ENCODE results near the gene TMEM187. TPM values are rescaled to one million over a fixed set of nuclear protein-coding genes. Genes with fewer than 3 reads are reported as not detected.

Gene TMEM187
- total RNA-seq, 1 donor from 2014 or later: 4.3 TPM

DNA sequence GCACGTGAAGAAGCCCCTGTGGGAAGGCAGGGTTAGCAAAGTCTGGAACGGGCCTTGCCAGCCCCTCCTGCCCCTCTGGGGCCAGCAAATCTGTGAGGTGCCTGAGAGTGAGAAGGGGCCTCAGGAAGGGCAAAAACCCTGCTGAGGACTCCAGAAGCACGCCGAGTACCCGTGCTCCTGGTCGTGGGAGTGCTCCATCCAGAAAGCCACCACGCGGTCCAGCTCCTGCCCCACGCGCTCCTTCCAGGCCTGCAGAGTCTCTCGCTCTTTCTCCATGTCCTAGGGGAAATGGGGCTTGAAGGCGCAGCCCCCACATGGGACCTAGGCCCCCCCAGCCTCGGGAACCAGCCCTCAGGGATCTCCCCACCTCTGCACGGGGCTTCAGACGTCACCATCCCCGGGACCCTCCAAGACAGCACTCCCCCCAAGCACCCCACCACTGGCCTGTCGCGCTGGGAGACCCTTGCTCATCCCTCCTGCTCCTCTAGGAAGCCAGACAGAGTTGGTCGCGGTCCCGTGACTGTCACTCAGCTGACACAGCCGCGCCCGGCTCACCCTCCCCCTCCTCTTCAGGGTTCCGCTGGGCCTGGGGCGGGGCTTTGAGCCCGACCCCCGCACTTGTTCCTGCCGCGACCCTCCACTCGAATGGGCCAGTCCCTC lies 28.3 kb upstream of the TMEM187 start, which contains the start of gene RENBP:
RENBP (minus strand) TSS at position 504 of the 660 bp plus-strand sequence; CDS start at position 471, 33 bp downstream.
- H3K4me3 ChIP-seq (ENCODE audit: low read depth, low read length): peak within 1 kb of the TSS; percentile 56
- no peak for DNase-seq (ENCODE audit: low read depth)
- TF ChIP-seq, protein P1, sequence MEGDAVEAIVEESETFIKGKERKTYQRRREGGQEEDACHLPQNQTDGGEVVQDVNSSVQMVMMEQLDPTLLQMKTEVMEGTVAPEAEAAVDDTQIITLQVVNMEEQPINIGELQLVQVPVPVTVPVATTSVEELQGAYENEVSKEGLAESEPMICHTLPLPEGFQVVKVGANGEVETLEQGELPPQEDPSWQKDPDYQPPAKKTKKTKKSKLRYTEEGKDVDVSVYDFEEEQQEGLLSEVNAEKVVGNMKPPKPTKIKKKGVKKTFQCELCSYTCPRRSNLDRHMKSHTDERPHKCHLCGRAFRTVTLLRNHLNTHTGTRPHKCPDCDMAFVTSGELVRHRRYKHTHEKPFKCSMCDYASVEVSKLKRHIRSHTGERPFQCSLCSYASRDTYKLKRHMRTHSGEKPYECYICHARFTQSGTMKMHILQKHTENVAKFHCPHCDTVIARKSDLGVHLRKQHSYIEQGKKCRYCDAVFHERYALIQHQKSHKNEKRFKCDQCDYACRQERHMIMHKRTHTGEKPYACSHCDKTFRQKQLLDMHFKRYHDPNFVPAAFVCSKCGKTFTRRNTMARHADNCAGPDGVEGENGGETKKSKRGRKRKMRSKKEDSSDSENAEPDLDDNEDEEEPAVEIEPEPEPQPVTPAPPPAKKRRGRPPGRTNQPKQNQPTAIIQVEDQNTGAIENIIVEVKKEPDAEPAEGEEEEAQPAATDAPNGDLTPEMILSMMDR (conservative IDR thresholded peaks at IDR 0.05; ENCODE audit: low read depth, low read length): no peak

DNA sequence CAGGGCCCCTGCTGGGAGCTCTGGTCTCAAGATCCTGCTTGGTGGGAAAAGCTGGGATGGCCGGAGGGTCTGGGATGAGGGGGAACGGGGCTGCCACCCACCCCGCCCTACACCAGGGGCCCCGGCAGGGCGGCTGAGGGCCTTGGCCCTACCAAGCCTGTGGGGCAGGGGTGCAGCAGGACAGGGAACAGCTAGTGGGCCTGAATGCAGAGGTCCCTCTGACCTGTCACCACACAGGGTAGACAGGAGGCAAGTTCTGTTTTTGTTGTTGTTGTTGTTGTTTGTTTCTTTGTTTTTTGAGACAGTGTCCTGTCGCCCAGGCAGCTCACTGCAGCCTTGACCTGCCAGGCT lies 27.8 kb upstream of the TMEM187 start:
- DNase-seq (ENCODE audit: low read depth): no peak
- H3K4me3 ChIP-seq (ENCODE audit: low read depth, low read length): peak overlapping the region; percentile 56
- TF ChIP-seq, protein P1 (conservative IDR thresholded peaks at IDR 0.05; ENCODE audit: low read depth, low read length): no peak

DNA sequence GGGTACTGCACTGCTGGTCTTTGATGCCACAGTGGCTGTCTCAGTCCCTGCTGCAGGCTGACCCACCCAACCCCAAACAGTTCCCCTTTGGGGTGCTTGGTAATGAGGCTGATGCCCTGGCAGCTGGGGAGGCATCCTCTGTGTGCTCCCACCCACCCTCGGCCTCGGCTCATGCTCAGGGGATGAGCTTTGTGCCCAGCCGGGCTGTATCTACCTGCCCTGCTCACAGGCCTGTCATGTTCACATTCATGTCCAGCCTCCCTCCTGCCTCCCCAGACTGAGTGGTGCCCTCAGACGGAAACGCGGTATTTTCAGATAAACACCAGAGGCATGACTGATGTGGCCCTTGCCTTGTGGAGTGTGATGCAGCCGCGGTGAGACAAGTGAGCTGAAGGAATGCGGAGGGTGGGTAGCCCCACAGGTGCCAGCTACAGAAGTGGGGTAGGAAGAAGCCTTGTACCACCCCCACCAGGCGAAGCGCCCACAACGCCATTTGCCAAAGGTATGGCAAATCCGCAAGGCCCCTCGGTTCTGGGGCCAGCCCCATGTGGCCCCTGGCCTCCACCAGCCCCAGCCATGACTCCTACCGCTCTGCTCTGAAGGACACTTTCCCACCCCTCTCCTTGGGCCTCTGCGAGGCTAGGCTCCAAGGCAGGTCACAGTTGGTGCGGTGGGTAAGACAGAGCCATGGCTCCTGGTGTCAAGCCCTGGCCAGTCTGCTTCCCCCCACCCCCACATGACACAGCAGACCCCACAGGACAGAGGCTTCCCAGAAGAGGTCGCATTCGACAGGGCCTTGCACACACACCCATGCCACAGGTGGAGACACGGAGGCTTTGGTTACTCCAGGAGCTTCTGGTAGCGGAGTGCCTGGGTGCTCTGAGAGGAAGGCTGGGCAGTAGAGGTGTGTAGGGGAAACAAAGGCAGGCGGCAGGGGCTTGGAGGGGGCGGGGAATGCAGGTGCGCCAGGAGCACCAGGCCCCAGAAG lies 26.3 kb upstream of the TMEM187 start:
- TF ChIP-seq, protein P1 (conservative IDR thresholded peaks at IDR 0.05; ENCODE audit: low read depth, low read length): no peak
- no peak for DNase-seq (ENCODE audit: low read depth)
- no peak overlapping the region for H3K4me3 ChIP-seq (ENCODE audit: low read depth, low read length)

DNA sequence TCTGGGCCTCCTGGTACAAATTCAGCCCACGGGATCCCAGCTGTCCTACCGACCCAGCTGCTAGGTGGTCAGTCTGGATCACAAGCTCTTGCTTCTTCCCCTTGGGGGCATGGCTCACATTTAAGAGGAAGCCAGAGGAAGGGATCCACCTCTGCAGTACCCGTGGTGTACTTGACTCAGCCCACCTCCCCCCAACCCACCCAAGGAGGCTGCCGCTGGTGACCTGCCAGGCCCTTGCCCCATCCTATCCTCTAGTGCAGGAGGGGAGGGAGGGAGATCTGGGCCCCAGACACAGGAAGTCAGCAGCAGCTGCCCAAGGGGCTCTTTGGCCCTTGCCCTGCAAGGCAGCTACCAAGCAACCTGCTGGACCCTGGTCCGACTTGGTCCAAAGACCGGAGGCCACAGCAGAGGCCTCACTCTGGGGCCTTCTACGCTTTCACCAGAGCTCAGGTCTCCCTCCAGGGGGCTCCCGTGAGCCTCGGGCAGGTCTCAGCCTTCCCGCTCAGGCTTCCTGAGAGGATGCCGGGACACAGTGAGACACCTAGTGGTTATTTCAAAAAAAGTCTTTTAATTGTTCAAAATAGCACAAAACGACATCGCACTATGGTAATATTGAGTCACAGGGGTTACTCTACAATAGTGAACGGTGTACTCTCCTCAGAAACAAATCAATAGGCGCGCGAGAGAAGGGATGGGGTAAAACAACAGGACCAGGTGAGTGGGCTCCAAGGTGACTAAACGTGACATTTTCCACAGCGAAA lies 25.4 kb upstream of the TMEM187 start:
- DNase-seq (ENCODE audit: low read depth): no peak
- H3K4me3 ChIP-seq (ENCODE audit: low read depth, low read length): no peak overlapping the region
- TF ChIP-seq, protein P1 (conservative IDR thresholded peaks at IDR 0.05; ENCODE audit: low read depth, low read length): peak; percentile 80

DNA sequence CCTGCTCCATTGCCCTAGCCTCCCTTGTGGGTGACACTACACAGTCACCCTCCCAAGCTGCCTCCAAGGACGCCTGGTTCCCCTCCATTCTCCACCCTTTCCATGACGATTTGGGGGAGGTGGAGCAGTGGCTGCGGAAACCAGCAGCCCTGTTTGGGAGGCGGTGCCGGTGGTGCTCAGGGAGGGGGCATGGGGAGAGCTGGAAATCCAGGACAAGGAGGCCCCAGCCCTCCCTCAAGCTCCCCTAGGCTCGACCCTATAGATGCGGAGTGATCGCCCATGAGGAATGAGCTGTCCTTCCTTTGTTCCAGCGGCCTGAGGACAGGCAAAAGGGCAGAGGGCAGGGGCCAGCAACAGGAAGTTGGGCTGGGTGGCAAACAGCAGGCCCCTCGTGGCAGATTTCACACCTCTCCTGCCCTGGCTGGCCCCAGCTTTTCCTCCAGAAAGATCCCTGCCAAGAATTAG lies 24.5 kb upstream of the TMEM187 start:
- no peak overlapping the region for H3K4me3 ChIP-seq (ENCODE audit: low read depth, low read length)
- DNase-seq (ENCODE audit: low read depth): no peak
- TF ChIP-seq, protein P1 (conservative IDR thresholded peaks at IDR 0.05; ENCODE audit: low read depth, low read length): no peak

Data from epithelial cell of proximal tubule (primary cell).